Activated CD4-positive, alpha-beta T cell treated with anti-CD3 and anti-CD28 coated beads, Interleukin-2, amount 10 ng/mL, durations not matched to agents 7 days and 5 days (primary cell): Measurements from ENCODE around the gene FKBP14. TPM values are rescaled to one million over a fixed set of nuclear protein-coding genes. Genes with fewer than 3 reads are reported as not detected.
"Not testable (repeated sequence)": the region's sequence is repeated elsewhere in the genome, so short reads cannot be mapped to it uniquely, and the experiment has no call there.

Source experiments
- CTCF ChIA-PET: fragments of 350-600 bp; sonication (Branson Sonifier 250); formaldehyde crosslinking; loops from one replicate; lab custom pipeline; 2021; ENCODE audit warnings: antibody characterized with exemption; lab: Charles Lee
- POLR2A ChIA-PET: fragments of 350-600 bp; sonication (Branson Sonifier 250); formaldehyde crosslinking; loops from one replicate; lab custom pipeline; 2021; ENCODE audit warnings: antibody characterized with exemption; lab: Charles Lee
- DNase-seq: peaks from one replicate; pipeline ENCODE4 v3.0.0-alpha.2; 2020
- H3K27ac Mint-ChIP-seq: one replicate; pipeline ENCODE4 v1.8.0; 2021; ENCODE audit warnings: mild to moderate bottlenecking, moderate library complexity, mixed read lengths
- H3K27me3 Mint-ChIP-seq: one replicate; pipeline ENCODE4 v1.8.0; 2021; ENCODE audit warnings: mixed read lengths
- H3K36me3 Mint-ChIP-seq: one replicate; pipeline ENCODE4 v1.8.0; 2021; ENCODE audit warnings: low read depth, mixed read lengths
- H3K4me1 Mint-ChIP-seq: one replicate; pipeline ENCODE4 v1.8.0; 2021; ENCODE audit warnings: mixed read lengths
- H3K4me3 Mint-ChIP-seq: one replicate; pipeline ENCODE4 v1.8.0; 2021; ENCODE audit warnings: mild to moderate bottlenecking, moderate library complexity, mixed read lengths
- H3K9me3 Mint-ChIP-seq: one replicate; pipeline ENCODE4 v1.8.0; 2021; ENCODE audit warnings: mixed read lengths
- total RNA-seq, 2 experiments: library from RNA; stranded (reverse); gene quantifications; one replicate each; pipeline ENCODE4 v1.2.3, GENCODE V29; 2021

FKBP14 gene
- total RNA-seq, 2 experiments from 2014 or later, result 3.0 to 4.1 TPM

GRCh38 chr7:29962035-29962434 lies 64.5 kb downstream of the FKBP14 start:
- Mint-ChIP-seq H3K9me3 (no peaks in the 10 kb centered on the region), H3K27ac (no peak overlapping the region), H3K36me3 (no peaks in the 10 kb centered on the region), H3K4me3 (no peak overlapping the region), H3K4me1 (peaks cover 6% of the 10 kb centered on the region), H3K27me3 (peaks cover 3% of the 10 kb centered on the region)
- CTCF ChIA-PET, result no interaction called here
- POLR2A ChIA-PET, result no interaction called here
- no peak for DNase-seq

GRCh38 chr7:29961611-29962010 lies 64.9 kb downstream of the FKBP14 start:
- POLR2A ChIA-PET, H3K9me3 Mint-ChIP-seq, CTCF ChIA-PET, H3K36me3 Mint-ChIP-seq, DNase-seq, H3K27me3 Mint-ChIP-seq, H3K4me3 Mint-ChIP-seq, H3K4me1 Mint-ChIP-seq, H3K27ac Mint-ChIP-seq: not testable (repeated sequence)

Other genes with a start within 250 kb of the FKBP14 start
- not detected for gene WIPF3, start 220.2 kb downstream of the FKBP14 start, total RNA-seq
- gene SCRN1, start 36.9 kb downstream of the FKBP14 start, total RNA-seq, result 1 to 10 TPM; 2.1 TPM
- 1 to 10 TPM; 5.2 to 6.3 TPM for gene PLEKHA8, start 1.7 kb upstream of the FKBP14 start, total RNA-seq
- 1 to 10 TPM; 3.7 to 4.1 TPM for gene MTURN, start 108.3 kb upstream of the FKBP14 start, total RNA-seq